SK-N-SH treated with all-trans-retinoic acid at 6 μM for 48 hours (cell line): ENCODE results near the gene ENSA.
"Not testable (repeated sequence)": the region's sequence is repeated elsewhere in the genome, so short reads cannot be mapped to it uniquely, and the experiment has no call there.

ENCODE experiments used
- ESRRG ChIP-seq: fragments of 250-450 bp; sonication (Bioruptor Pico); IDR thresholded peaks from 2 replicates; pipeline ENCODE4 v1.6.1; 2021; ENCODE audit warnings: mild to moderate bottlenecking
- OSR1 ChIP-seq: fragments of 250-450 bp; sonication (Bioruptor Pico); IDR thresholded peaks from 2 replicates; pipeline ENCODE4 v1.8.0; 2022; ENCODE audit warnings: moderate library complexity, mild to moderate bottlenecking, inconsistent platforms
- SNAI2 ChIP-seq: fragments of 250-450 bp; sonication (Bioruptor Pico); IDR thresholded peaks from 2 replicates; pipeline ENCODE4 v1.5.0; 2020; ENCODE audit warnings: mild to moderate bottlenecking, moderate library complexity
- ZFP30 ChIP-seq: fragments of 450-650 bp; formaldehyde crosslinking; IDR thresholded peaks from 2 replicates; pipeline ENCODE4 v1.5.0; 2022; ENCODE audit warnings: mild to moderate bottlenecking, moderate library complexity
- ZNF70 ChIP-seq: fragments of 450-650 bp; formaldehyde crosslinking; IDR thresholded peaks from 2 replicates; pipeline ENCODE4 v1.5.0; 2020; ENCODE audit warnings: mild to moderate bottlenecking, moderate library complexity

DNA sequence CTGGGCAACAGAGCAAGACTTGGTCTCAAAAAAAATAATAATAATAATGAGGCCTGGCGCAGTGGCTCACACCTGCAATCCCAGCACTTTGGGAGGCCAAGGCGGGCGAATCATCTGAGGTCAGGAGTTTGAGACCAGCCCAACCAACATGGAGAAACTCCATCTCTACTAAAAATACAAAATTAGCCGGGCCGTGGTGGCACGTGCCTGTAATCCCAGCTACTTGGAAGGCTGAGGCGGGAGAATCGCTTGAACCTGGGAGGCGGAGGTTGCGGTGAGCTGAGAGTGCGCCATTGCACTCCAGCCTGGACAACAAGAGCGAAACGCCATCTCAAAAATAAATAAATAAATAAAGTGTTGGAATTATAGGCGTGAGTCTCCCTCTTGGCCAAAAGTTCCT is 47.5 kb downstream of the ENSA start:
- TF ChIP-seq ZNF70 (CRISPR knock-in tag); ZFP30 (CRISPR knock-in tag); ESRRG; OSR1; SNAI2 (CRISPR knock-in tag): not testable (repeated sequence)
